ENCODE results near the gene WFIKKN2.
A peak's percentile ranks its signal among the peaks of the same experiment; 100 is the strongest.

Gene WFIKKN2

DNA sequence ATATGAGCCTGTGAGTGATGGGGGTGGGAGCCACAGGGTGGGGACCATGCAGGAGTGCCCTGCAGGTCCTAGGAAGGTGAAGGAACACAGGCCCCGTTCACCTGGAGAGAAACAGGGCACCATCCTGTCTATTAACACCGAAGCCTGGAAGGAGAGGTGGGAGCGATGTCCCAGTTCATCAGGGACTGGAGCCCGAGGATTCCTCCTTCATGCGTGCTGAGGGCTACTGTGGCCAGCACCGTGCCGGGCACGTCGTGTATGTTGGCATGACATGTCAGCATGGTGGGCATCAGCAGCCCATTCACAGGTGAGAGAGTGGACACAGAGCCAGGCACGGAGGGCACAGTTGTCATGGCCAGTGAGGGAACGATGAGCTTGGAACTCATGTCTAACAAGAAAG is 1.4 kb downstream of the WFIKKN2 start:
- no peak for DNase-seq

- no peak for DNase-seq
Observed at GRCh38 chr17:50837286-50837979, 2.0 kb downstream of the WFIKKN2 start.

DNA sequence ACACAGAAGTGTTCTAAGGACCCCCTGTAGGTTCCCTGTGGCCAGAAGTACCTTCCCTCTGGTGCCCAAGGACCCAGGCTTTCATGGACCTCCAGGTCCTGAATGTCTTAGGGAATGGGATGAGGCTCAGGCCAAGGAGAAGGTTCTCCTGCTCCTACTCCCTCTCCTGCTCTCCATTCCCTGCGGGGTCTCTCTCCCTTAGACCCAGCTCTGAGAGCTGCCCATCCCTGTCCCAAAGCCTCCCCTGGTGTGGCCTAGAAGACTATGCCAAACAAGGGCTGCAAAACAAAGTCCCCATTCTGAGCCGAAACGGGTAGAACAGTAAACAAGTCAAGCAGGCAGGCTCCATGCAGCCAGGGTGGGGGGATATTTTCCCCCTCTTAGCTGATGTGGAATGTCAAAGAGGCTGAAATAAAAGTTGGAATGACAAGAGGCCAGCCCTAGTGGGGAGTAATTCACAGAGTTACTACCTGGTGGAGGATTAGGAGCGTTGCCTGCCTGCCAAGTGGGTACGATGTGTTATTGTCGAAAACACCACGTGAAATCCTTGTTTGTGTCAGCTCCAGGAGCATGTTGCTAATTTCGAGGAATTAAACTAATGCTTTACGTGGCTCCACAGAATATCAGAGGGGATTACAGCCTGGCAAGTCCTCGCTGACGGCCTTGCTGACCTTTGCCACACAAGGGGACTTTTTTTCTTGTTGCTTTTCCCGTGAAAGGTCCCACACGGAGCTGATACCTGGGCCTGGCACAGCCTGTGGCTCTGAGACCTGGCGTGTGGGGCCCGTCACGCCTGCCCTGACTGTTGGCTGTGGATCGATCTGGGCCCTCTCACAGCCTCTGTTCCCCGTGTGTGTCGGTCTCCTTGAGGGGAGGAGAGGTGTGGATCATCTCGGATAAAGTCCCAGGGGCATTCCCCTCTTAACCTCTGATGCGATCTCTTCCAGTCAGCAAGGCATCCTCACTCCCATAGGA is 2.9 kb downstream of the WFIKKN2 start:
- no peak for DNase-seq

- DNase-seq, result no peak
Observed at GRCh38 chr17:50839591-50840310, 4.4 kb downstream of the WFIKKN2 start.

DNA sequence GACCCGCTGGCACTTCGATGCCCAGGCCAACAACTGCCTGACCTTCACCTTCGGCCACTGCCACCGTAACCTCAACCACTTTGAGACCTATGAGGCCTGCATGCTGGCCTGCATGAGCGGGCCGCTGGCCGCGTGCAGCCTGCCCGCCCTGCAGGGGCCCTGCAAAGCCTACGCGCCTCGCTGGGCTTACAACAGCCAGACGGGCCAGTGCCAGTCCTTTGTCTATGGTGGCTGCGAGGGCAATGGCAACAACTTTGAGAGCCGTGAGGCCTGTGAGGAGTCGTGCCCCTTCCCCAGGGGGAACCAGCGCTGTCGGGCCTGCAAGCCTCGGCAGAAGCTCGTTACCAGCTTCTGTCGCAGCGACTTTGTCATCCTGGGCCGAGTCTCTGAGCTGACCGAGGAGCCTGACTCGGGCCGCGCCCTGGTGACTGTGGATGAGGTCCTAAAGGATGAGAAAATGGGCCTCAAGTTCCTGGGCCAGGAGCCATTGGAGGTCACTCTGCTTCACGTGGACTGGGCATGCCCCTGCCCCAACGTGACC is 5.0 kb downstream of the WFIKKN2 start:
- no peak for DNase-seq

DNA sequence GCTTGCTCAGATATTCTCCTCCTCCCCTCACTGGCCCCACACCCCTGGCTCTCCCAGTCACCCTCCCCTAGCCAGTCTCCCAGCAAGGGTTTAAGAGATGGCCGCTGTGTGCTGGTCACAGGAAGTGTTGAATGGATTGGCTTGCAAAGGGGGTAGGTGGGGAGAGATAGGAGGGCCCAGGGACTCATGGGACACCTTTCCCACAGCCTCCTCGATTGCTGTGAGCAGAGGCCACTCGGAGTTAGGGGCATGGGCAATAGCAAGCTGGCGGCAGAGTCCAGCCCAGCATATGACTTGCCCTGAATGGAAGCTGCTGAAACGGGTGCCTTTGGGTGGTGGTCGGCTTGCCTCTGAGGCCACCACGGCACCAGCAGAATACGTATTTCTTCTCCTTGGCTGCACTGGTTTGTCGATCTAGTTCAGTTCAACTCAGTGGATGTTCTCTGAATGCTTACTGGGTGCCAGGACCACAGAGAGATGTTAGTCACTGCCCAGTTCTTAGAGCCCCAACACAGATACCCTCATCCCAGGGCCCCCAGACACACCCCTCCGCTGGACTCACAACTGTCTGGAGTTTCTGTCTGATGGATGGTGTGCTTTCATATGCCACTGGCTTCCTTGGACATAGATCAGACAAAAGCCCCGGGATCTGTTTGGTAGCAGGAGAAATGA is 6.0 kb downstream of the WFIKKN2 start:
- DNase-seq, result no peak

DNA sequence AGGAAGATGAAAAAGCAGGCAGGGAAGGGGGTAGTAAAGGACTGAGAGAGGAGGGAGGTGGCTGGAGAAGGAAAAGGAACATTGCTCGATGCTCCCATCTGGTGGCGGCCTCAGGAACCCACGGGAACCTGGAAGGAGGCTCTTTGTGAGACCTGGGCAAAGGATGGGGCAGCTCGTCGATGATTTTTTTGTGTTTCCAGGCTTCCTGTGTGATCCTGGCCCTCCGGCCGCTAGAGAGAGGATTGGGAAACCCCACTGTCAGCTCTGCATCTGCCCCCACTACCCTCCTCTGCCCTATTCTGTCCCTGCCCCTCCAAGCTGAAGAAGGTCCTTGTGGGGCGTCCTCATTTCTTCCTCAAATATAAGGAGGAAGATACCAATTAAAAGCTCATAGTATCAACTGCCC is 6.6 kb downstream of the WFIKKN2 start:
- DNase-seq, result peak; percentile 61

- no peak for DNase-seq
Observed at GRCh38 chr17:50842506-50843149, 7.2 kb downstream of the WFIKKN2 start.

DNA sequence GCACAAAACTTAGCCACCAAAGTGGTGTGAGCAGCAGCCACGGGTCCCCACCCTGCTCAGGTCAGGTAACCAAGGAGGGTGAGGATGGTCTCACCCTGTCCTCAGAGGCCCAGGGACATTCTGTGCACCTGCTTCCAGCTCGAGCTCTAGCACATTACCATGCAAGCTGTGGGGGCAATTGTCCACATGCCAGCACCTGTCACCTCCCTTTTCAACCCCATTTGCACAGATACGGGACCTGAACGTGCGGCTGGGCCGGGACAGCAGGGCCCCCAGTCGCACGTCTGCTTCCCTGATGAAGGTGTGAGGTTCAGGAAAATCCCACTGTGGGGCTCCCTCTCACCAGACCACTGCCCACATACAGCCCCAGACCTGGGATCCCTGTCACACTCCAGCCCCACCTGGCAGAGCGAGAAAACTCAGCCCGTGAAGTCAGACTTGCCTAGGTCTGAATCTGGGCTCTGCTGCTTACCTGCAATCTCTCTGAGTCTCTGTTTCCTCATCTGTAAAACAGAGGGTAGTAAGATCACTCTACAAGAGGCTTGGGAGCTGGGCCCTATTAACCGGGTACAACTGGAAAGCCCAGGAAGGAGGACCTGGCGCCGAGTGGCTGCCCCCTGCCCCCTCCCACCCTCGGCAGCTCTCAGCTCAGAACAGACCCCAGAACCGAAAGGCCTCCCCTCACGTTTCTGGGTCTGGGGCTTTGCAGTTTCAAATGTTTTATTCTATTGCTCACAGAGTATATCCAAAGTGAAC is 7.9 kb downstream of the WFIKKN2 start:
- DNase-seq, result no peak

- no peak for DNase-seq
Observed at GRCh38 chr17:50844117-50844700, 8.8 kb downstream of the WFIKKN2 start.

DNA sequence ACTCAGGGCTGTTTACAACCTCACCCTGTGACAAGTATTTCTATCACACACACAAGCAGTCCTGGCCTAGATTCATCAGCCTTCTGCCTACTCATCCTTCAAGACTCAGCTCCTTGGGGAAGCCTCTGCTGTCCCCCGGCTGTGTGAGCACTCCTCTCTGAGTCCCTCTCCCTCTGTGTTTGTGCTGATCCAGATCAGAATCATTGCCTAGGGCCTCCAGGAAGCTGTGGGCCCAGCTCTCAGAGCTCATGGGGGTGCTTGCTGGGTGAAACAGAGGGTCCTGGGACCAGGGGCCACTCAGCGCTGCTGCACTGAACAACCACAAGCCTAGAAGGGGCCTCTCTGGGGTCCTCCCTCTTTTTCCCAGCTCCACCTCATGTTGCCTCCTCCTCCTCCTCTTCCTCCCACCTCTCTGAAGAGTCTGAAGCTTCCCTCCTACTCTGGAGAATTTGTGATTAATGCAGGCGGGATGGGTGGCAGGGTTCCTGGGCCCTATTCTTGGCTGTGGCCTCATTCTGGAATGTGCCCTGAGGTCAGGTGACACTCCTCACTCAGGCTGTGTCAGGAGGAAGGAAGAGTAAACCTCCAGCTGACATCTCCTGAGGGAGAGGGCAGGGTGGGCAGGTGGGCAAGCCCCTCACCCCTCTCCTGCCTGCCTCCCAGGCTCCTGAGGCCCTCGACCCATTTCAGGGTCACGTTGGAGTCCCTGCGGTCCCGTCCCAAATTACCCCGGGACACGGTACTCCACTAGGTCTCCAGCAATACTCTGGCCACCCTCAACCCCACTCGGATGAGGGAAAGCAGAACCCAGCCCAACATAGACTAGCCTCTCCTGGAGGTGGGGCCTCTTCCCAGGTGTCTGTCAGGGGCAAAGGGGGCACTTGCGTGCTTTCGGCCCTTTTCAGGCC is 10.1 kb downstream of the WFIKKN2 start:
- DNase-seq, result peak; percentile 21

DNA sequence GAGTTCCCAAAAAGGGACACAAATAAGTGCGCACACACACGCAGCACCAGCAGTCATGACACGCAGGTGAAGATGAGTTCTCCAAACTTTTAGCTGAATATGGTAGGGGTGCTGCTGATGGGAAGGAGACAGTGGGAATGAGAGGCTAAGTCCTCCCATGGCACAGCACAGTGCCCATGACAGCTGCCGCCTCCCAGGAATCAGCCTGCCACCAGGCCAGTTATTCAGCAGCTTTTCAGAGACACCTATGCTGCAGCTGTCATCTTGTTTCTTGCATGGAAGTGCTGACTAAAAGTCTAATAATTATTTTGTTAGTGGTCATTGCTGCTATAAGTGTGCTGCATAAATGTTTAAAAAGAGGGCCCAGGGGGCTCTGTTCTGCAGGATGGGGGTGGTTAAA is 12.2 kb downstream of the WFIKKN2 start:
- no peak for DNase-seq

GRCh38 chr17:50848039-50848438 is 12.7 kb downstream of the WFIKKN2 start:
- no peak for DNase-seq

DNA sequence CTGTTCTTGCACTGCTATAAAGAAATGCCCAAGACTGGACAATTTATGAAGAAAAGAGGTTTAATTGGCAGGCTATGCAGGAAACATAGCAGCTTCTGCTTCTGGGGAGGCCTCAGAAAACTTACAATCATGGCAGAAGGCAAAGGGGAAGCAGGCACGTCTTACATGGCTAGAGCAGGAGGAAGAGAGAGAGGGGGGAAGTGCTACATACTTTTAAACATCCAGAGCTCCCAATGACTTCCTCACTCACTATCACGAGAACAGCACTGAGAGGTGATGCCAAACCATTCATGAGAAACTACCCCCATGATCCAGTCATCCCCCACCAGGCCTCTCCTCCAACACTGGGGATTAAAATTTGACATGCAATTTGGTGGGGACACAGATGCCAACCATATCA is 13.3 kb downstream of the WFIKKN2 start:
- no peak for DNase-seq

DNA sequence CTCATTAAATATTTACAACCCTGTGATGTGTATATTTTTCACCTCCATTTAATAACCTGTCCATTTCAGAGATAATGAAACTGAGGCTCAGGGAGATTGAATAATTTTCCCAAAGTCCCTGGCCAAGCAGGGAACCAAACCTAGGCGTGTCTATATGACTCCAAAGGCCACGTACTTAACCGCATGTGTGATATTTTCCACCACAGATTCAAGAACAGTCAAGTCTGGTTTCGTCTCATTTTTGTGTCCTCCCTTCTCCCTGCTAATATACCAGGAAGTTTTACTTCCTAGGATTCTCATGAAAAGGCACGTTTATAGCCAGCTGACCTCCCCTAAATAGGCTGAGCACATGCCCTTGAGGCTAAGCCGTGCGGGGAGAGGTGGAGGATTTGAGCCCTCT is 15.3 kb downstream of the WFIKKN2 start:
- no peak for DNase-seq

DNA sequence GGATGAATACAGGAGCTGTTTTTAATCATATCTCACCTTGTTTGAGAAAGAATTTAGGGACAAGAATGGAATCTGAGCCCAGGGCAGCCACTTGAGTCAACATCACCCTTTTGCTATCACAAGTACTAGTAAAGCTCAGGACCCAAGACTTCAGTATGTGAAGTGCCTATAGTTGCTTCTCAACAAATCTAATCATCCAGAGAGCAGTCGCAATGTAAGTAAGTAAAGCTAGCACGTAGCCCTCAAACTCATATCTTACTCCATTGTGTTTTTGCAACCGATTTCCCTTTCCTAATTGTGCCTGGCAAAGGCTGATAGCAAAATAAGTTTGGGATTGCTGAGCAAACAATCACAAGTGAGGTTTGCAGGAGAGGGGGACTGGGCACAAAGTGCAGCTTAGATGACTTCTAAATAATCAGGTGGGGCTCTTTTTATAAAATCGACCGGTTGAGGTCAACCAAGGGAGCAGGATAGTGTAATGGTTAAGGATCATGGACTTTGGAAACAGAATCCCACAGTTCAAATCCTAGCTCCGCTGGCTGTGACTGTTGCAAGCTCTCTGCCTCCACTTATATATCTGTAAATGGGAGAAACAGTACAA is 17.7 kb downstream of the WFIKKN2 start:
- no peak for DNase-seq

DNA sequence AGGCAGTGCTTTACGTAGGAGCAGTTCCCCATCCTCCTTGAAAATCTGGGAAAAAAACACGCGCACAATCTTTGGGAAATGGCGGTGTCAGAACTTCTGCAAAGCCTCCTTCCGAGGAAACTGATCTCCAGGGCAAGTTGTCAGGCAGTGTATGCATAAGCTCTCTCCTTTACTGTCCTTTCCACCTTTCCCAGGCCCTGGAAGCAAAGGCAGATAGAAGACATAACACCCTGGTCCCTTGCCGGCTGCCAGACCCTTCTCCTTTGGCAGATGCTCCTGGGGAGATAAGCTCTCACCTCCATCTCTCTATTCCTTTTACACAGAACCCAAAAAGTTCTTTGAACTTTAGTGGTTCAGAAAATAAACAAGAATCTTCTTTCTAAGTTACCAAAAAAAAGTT is 18.4 kb downstream of the WFIKKN2 start:
- no peak for DNase-seq

- DNase-seq, result no peak
Observed at GRCh38 chr17:50855708-50856330, 20.4 kb downstream of the WFIKKN2 start.

- DNase-seq, result no peak
Observed at GRCh38 chr17:50856431-50856830, 21.0 kb downstream of the WFIKKN2 start.

Data from kidney glomerular epithelial cell (primary cell).